Aorta (tissue), 5 donors: ENCODE data around the gene TMEM231. TPM values are rescaled to one million over a fixed set of nuclear protein-coding genes. Genes with fewer than 3 reads are reported as not detected.

Source experiments
- ATAC-seq: fragments of 200-7000 bp; cut with Tn5 transposase; one replicate; pipeline ENCODE4 v1.9.1; 2022; ENCODE audit warnings: moderate library complexity; ENCODE audit not compliant: low FRiP score
- DNase-seq, 2 donors: peaks; one replicate each; pipeline ENCODE4 v3.0.0-alpha.2; 2020
- H3K27ac ChIP-seq, 2 donors: one replicate each; pipeline ENCODE4 v1.5.1; 2013; ENCODE audit warnings: low read length in 2 of 2, mild to moderate bottlenecking in 2 of 2, moderate library complexity in 2 of 2, control low read depth in 1 of 2, inconsistent platforms in 1 of 2, low read depth in 1 of 2
- H3K27me3 ChIP-seq, 2 donors: one replicate each; pipeline ENCODE4 v1.6.1; 2013; ENCODE audit warnings: control low read depth in 1 of 2, low read length in 1 of 2, mild to moderate bottlenecking in 1 of 2, moderate library complexity in 1 of 2; ENCODE audit not compliant: insufficient read depth in 2 of 2, control insufficient read depth in 1 of 2
- H3K36me3 ChIP-seq, 2 donors: one replicate each; pipeline ENCODE4 v1.6.1; 2013; ENCODE audit warnings: control low read depth in 1 of 2, low read length in 1 of 2, mild to moderate bottlenecking in 1 of 2; ENCODE audit not compliant: insufficient read depth in 2 of 2, control insufficient read depth in 1 of 2
- H3K4me1 ChIP-seq, 2 donors: one replicate each; pipeline ENCODE4 v1.6.1; 2013; ENCODE audit warnings: low read length in 2 of 2, control low read depth in 1 of 2, mild to moderate bottlenecking in 1 of 2, moderate library complexity in 1 of 2; ENCODE audit not compliant: insufficient read depth in 2 of 2, control insufficient read depth in 1 of 2
- H3K4me3 ChIP-seq, 2 donors: one replicate each; pipeline ENCODE4 v1.5.1; 2013; ENCODE audit warnings: low read length in 2 of 2, control low read depth in 1 of 2, mild to moderate bottlenecking in 1 of 2
- H3K9me3 ChIP-seq: one replicate; pipeline ENCODE4 v1.6.1; 2013; ENCODE audit warnings: mild to moderate bottlenecking, low read length; ENCODE audit not compliant: control insufficient read depth
- WGBS, 2 donors: extraction: QIAGEN DNeasy Blood & Tissue Kit; methylation state at CpG; one replicate each; pipeline ENCODE4 v1.1.7; 2013; 5-methylcytosine and 5-hydroxymethylcytosine counted together
- intact Hi-C, 2 donors: fragments of 100-400 bp; cut with DNase I; formaldehyde crosslinking; loops; one replicate each; pipeline versions ENCODE4 v1.14.2 to v1.15.0; 2022
- polyA plus RNA-seq, 2 donors: library from polyadenylated mRNA; stranded (reverse); fragments of 200-250 nt; gene quantifications; one replicate each; pipeline ENCODE4 v1.2.3, GENCODE V29; 2013
- total RNA-seq, 2 donors: library from RNA; stranded (reverse); fragmentation: NEBNext Ultra II Directional; extraction: Animal tissue kit (Norgen Biotek cat#: 25700); gene quantifications; one replicate each; pipeline ENCODE4 v1.2.1, GENCODE V29; 2021
- donor health status: healthy with polysubstance abuse.
- donor health status: Bipolar disorder and iron deficiency.
- donor health status: DM: no; HTN: no; CAD: no.
- donor health status: DM: no; HTN: no; CAD: no.
- donor health status: DM: yes; HTN: yes; CAD: no.

Gene TMEM231
- total and polyA plus RNA-seq, 4 donors, result 2.3 to 11.0 (median 8.5) TPM

DNA sequence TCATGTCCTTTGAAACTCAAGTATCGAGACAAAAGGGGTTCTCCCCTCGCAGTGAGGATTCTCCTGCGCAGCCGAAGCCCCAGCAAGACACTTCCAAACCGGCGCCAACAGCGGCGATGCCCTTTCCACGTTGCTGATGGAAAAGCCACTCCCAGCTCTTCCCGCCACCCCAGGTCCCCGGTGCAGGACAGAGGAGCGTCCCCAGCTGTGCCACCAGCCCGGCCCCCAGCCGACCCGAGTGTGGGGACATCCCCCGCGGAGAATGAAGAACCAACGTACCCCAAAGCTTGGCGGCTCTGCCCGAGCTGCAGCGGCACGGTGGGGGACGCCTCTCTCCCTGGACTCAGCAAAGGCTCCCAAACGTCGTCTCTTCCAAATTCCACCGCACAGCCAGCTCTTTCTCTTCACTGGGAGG lies 61.4 kb downstream of the TMEM231 start:
- no peaks in the 10 kb centered on the region for H3K27me3 ChIP-seq
- intact Hi-C loops, result no loop called here
- no peak overlapping the region for H3K27ac ChIP-seq
- no peaks in the 10 kb centered on the region for H3K36me3 ChIP-seq
- ATAC-seq (peak; percentile 20), DNase-seq (peak in 1 of 2 donors; percentile 74)
- peak overlapping the region in 1 of 2 donors; percentile 32 for H3K4me3 ChIP-seq
- H3K9me3 ChIP-seq, result no peaks in the 10 kb centered on the region
- 1% methylated on average over 26 of the region's 26 CpGs for WGBS, 2 donors
- peaks cover 0 to 1% of the 10 kb centered on the region in 2 donors for H3K4me1 ChIP-seq

DNA sequence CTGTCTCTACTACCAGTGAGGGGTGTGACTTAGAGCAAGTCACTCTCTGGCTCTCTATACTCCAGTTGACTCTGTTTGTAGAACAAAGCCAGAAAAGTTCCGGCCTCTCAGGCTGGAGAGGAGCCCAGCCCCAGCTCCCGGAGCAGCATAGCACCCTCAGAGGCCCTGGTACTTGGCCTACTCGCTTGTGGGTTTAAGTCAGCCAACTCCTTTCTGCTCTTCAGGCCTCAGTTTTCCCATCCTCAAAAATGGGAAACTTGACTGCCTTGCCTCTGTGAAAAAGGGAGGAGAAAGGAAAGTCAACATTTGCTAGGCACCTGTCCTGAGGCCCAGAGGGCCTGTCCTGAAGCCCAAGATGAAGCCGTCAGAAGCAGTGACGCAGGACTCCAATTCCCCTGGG lies 61.9 kb downstream of the TMEM231 start:
- H3K4me3 ChIP-seq, result peak overlapping the region in 1 of 2 donors; percentile 32
- H3K27ac ChIP-seq, result no peak overlapping the region
- DNase-seq (no peak), ATAC-seq (no peak)
- intact Hi-C loops, result no loop called here
- H3K4me1 ChIP-seq, result no peaks in the 10 kb centered on the region
- H3K27me3 ChIP-seq, result no peaks in the 10 kb centered on the region
- H3K9me3 ChIP-seq, result no peaks in the 10 kb centered on the region
- WGBS, 2 donors, result 7% methylated on average over 5 of the region's 5 CpGs
- H3K36me3 ChIP-seq, result no peaks in the 10 kb centered on the region

DNA sequence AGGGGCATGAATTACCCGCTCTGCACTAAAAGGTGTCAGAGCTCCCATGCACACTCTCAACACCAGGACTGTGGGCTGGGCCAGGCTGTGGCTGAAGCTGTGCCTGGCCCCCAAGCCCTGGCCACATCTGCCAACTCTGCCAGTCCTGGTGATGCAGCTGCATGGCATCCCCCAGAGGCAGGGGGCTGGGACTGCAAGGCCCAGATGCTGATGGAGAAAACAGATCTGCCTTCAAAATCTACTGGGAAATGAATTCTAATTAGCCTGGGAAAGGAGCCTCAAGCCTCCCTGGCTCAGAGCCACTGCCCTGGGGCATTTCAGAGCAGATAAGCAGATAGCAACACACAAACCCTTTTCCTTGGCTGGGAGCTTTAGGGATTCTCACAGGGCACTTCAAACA lies 64.2 kb downstream of the TMEM231 start:
- Histone ChIP-seq H3K27me3 (no peaks in the 10 kb centered on the region), H3K27ac (no peak overlapping the region), H3K9me3 (no peaks in the 10 kb centered on the region), H3K4me3 (no peak overlapping the region), H3K4me1 (no peaks in the 10 kb centered on the region), H3K36me3 (no peaks in the 10 kb centered on the region)
- ATAC-seq (no peak), DNase-seq (no peak)
- 89 to 92% methylated on average over 1 of the region's 1 CpG for WGBS, 2 donors
- intact Hi-C loops, result no loop called here

DNA sequence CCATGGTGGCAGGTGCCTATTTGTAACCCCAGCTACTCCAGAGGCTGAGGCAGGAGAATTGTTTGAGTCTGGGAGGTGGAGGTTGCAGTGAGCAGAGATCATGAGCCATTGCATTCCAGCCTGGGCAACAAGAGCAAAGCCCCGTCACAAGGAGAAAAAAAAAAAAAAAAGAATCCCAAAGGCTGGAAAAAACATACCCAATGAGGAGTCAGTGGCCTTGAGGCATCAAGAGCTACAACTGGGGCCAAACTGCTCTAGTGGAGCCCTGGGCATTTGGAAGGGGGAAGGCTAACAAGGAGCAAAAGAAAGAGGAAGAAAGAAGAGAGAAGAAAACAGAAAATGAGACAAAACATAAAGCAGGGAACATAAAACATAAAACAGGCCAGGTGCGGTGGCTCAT lies 67.7 kb downstream of the TMEM231 start:
- Histone ChIP-seq H3K27ac (no peak overlapping the region), H3K27me3 (no peaks in the 10 kb centered on the region), H3K4me1 (no peaks in the 10 kb centered on the region), H3K36me3 (no peaks in the 10 kb centered on the region), H3K9me3 (no peaks in the 10 kb centered on the region), H3K4me3 (no peak overlapping the region)
- no peak for ATAC-seq
- no peak for DNase-seq
- intact Hi-C loops, result no loop called here
- 90 to 93% methylated on average over 2 of the region's 2 CpGs for WGBS, 2 donors

Other genes with a start within 250 kb of the TMEM231 start
- 10 to 100 TPM; 55.9 to 59.1 TPM for gene CFDP1, start 122.7 kb downstream of the TMEM231 start, total RNA-seq
- 100 to 1,000 TPM in 1 of 2 donors, 10 to 100 TPM in 1; 52.8 to 111 TPM for gene CFDP1, start 122.7 kb downstream of the TMEM231 start, polyA plus RNA-seq
- gene TMEM170A, start 91.6 kb downstream of the TMEM231 start, total RNA-seq, result 10 to 100 TPM; 20.5 to 21.5 TPM
- gene TMEM170A, start 91.6 kb downstream of the TMEM231 start, polyA plus RNA-seq, result 1 to 10 TPM; 4.2 to 5.6 TPM
- gene CHST6, start 60.8 kb downstream of the TMEM231 start, total RNA-seq, result 1 to 10 TPM; 2.4 to 6.0 TPM
- gene CHST6, start 60.8 kb downstream of the TMEM231 start, polyA plus RNA-seq, result under 1 TPM; 0.49 to 0.88 TPM
- not detected for gene CHST5, start 20.1 kb downstream of the TMEM231 start, total RNA-seq
- gene CHST5, start 20.1 kb downstream of the TMEM231 start, polyA plus RNA-seq, result 1 to 10 TPM in 1 of 2 donors, under 1 TPM in 1; 0.97 to 1.5 TPM
- gene GABARAPL2, start 10.1 kb upstream of the TMEM231 start, total RNA-seq, result 100 to 1,000 TPM; 106 to 154 TPM
- 100 to 1,000 TPM; 198 to 237 TPM for gene GABARAPL2, start 10.1 kb upstream of the TMEM231 start, polyA plus RNA-seq
- gene ADAT1, start 67.0 kb upstream of the TMEM231 start, total RNA-seq, result 10 to 100 TPM; 25.4 to 44.0 TPM
- gene ADAT1, start 67.0 kb upstream of the TMEM231 start, polyA plus RNA-seq, result 10 to 100 TPM in 1 of 2 donors, 1 to 10 TPM in 1; 7.5 to 19.2 TPM
- 10 to 100 TPM; 60.4 to 69.8 TPM for gene KARS1, start 91.4 kb upstream of the TMEM231 start, total RNA-seq
- 10 to 100 TPM; 64.4 to 73.2 TPM for gene KARS1, start 91.4 kb upstream of the TMEM231 start, polyA plus RNA-seq
- 10 to 100 TPM; 59.5 to 66.3 TPM for gene TERF2IP, start 91.5 kb upstream of the TMEM231 start, total RNA-seq
- 10 to 100 TPM; 46.5 to 78.3 TPM for gene TERF2IP, start 91.5 kb upstream of the TMEM231 start, polyA plus RNA-seq
- gene CPHXL2, start 120.8 kb upstream of the TMEM231 start, total RNA-seq, result not detected
- gene CPHXL2, start 120.8 kb upstream of the TMEM231 start, polyA plus RNA-seq, result not detected
- not detected for gene DUXB, start 145.2 kb upstream of the TMEM231 start, total RNA-seq
- not detected for gene DUXB, start 145.2 kb upstream of the TMEM231 start, polyA plus RNA-seq
- gene CPHXL, start 170.2 kb upstream of the TMEM231 start, total RNA-seq, result not detected
- not detected for gene CPHXL, start 170.2 kb upstream of the TMEM231 start, polyA plus RNA-seq